WTC11 (cell line): ENCODE data around the gene GPR37L1. TPM values are rescaled to one million over a fixed set of nuclear protein-coding genes. Genes with fewer than 3 reads are reported as not detected.

Experiments used
- ATAC-seq: fragments of 200-7000 bp; cut with Tn5 transposase; 2 replicates; pipeline ENCODE4 v1.10.0; 2021; ENCODE audit warnings: mild to moderate bottlenecking, moderate library complexity
- CTCF ChIA-PET: fragments of 300-600 bp; sonication (Branson Sonifier 250); formaldehyde crosslinking; loops from one replicate; lab custom pipeline; 2021; ENCODE audit warnings: antibody characterized with exemption; lab: Charles Lee
- POLR2A ChIA-PET: fragments of 350-600 bp; sonication (Branson Sonifier 250); formaldehyde crosslinking; loops from one replicate; lab custom pipeline; 2021; ENCODE audit warnings: antibody characterized with exemption; lab: Charles Lee
- DNase-seq: peaks from one replicate; pipeline ENCODE4 v3.0.0; 2021; ENCODE audit warnings: low spot score
- H3K27ac Mint-ChIP-seq: 2 replicates; pipeline ENCODE4 v1.8.0; 2021; ENCODE audit warnings: mixed read lengths
- H3K27me3 Mint-ChIP-seq: 2 replicates; pipeline ENCODE4 v1.8.0; 2021; ENCODE audit warnings: low read depth, mild to moderate bottlenecking, moderate library complexity, mixed read lengths
- H3K36me3 Mint-ChIP-seq: 2 replicates; pipeline ENCODE4 v1.8.0; 2021; ENCODE audit warnings: mixed read lengths
- H3K4me1 Mint-ChIP-seq: 2 replicates; pipeline ENCODE4 v1.8.0; 2022; ENCODE audit warnings: mixed read lengths
- H3K4me3 Mint-ChIP-seq: 2 replicates; pipeline ENCODE4 v1.8.0; 2021; ENCODE audit warnings: mild to moderate bottlenecking, moderate library complexity, mixed read lengths
- H3K9me3 Mint-ChIP-seq: 2 replicates; pipeline ENCODE4 v1.8.0; 2021; ENCODE audit warnings: mixed read lengths
- AR ChIP-seq: fragments of 250-450 bp; sonication (Bioruptor Pico); IDR thresholded peaks from 2 replicates; pipeline ENCODE4 v1.9.0; 2021; ENCODE audit warnings: mild to moderate bottlenecking
- ATF6 ChIP-seq: sonication (generic); formaldehyde crosslinking; IDR thresholded peaks from 2 replicates; pipeline ENCODE4 v1.8.1; 2023; ENCODE audit warnings: mild to moderate bottlenecking, missing genetic modification reagents
- CBFB ChIP-seq: sonication (generic); formaldehyde crosslinking; IDR thresholded peaks from 2 replicates; pipeline ENCODE4 v1.8.1; 2022; ENCODE audit warnings: mild to moderate bottlenecking, low read depth, missing genetic modification reagents
- CREB1 ChIP-seq: sonication (generic); formaldehyde crosslinking; IDR thresholded peaks from 2 replicates; pipeline ENCODE4 v1.8.0; 2023; ENCODE audit warnings: mild to moderate bottlenecking, missing genetic modification reagents
- E2F1 ChIP-seq: sonication (generic); formaldehyde crosslinking; IDR thresholded peaks from 2 replicates; pipeline ENCODE4 v1.8.0; 2022; ENCODE audit warnings: mild to moderate bottlenecking, missing genetic modification reagents
- ELF4 ChIP-seq: sonication (generic); formaldehyde crosslinking; IDR thresholded peaks from 2 replicates; pipeline ENCODE4 v1.8.1; 2022; ENCODE audit warnings: low read depth, mild to moderate bottlenecking, moderate library complexity, missing genetic modification reagents
- GABPB1 ChIP-seq: sonication (generic); formaldehyde crosslinking; IDR thresholded peaks from 2 replicates; pipeline ENCODE4 v1.8.1; 2023; ENCODE audit warnings: mild to moderate bottlenecking, missing genetic modification reagents
- HMGA2 ChIP-seq: fragments of 250-450 bp; sonication (Bioruptor Pico); IDR thresholded peaks from 2 replicates; pipeline ENCODE4 v1.4.0; 2021; ENCODE audit warnings: mild to moderate bottlenecking, moderate library complexity
- JAZF1 ChIP-seq: fragments of 250-450 bp; sonication (Bioruptor Pico); IDR thresholded peaks from 2 replicates; pipeline ENCODE4 v1.9.0; 2021; ENCODE audit warnings: moderate library complexity, mild to moderate bottlenecking, inconsistent platforms
- JUN ChIP-seq: sonication (generic); formaldehyde crosslinking; IDR thresholded peaks from 2 replicates; pipeline ENCODE4 v1.8.0; 2023; ENCODE audit warnings: mild to moderate bottlenecking, missing genetic modification reagents
- NFYB ChIP-seq: sonication (generic); formaldehyde crosslinking; conservative IDR thresholded peaks from 2 replicates; pipeline ENCODE4 v1.8.0; 2022; ENCODE audit warnings: low read depth, missing genetic modification reagents
- PRRX2 ChIP-seq: fragments of 250-450 bp; sonication (Bioruptor Pico); IDR thresholded peaks from 2 replicates; pipeline ENCODE4 v1.8.0; 2021; ENCODE audit warnings: mild to moderate bottlenecking
- RORB ChIP-seq: fragments of 250-450 bp; sonication (Bioruptor Pico); IDR thresholded peaks from 2 replicates; pipeline ENCODE4 v1.9.0; 2021; ENCODE audit warnings: mild to moderate bottlenecking
- SOX15 ChIP-seq: fragments of 250-450 bp; sonication (Bioruptor Pico); IDR thresholded peaks from 2 replicates; pipeline ENCODE4 v1.9.0; 2021; ENCODE audit warnings: mild to moderate bottlenecking
- ZNF138 ChIP-seq: sonication (generic); formaldehyde crosslinking; conservative IDR thresholded peaks from 2 replicates; pipeline ENCODE4 v1.8.1; 2022; ENCODE audit warnings: mild to moderate bottlenecking, moderate library complexity, missing genetic modification reagents
- ZNF317 ChIP-seq: sonication (generic); formaldehyde crosslinking; IDR thresholded peaks from 2 replicates; pipeline ENCODE4 v1.8.1; 2023; ENCODE audit warnings: low read depth, mild to moderate bottlenecking, moderate library complexity, missing genetic modification reagents, borderline replicate concordance
- ZNF416 ChIP-seq: fragments of 250-450 bp; sonication (Bioruptor Pico); IDR thresholded peaks from 2 replicates; pipeline ENCODE4 v1.9.0; 2021; ENCODE audit warnings: mild to moderate bottlenecking, inconsistent platforms
- ZNF532 ChIP-seq: fragments of 250-450 bp; sonication (Bioruptor Pico); IDR thresholded peaks from 2 replicates; pipeline ENCODE4 v1.9.0; 2021; ENCODE audit warnings: mild to moderate bottlenecking, borderline replicate concordance
- total RNA-seq: library from RNA; stranded (reverse); gene quantifications from 3 replicates; pipeline ENCODE4 v1.2.3, GENCODE V29; 2021
- TF ChIP-seq, protein P1 (sequence below): fragments of 250-450 bp; sonication (Bioruptor Pico); conservative IDR thresholded peaks from 2 replicates; pipeline ENCODE4 v1.9.0; 2021; ENCODE audit warnings: mild to moderate bottlenecking
- TF ChIP-seq, protein P2 (sequence below): sonication (generic); formaldehyde crosslinking; IDR thresholded peaks from 2 replicates; pipeline ENCODE4 v1.8.0; 2022; ENCODE audit warnings: mild to moderate bottlenecking, missing genetic modification reagents
- TF ChIP-seq, protein P3 (sequence below): sonication (generic); formaldehyde crosslinking; IDR thresholded peaks from 2 replicates; pipeline ENCODE4 v1.8.0; 2023; ENCODE audit warnings: missing genetic modification reagents

The GPR37L1 gene
- total RNA-seq, 1 experiment from 2014 or later = 0.07 TPM

DNA sequence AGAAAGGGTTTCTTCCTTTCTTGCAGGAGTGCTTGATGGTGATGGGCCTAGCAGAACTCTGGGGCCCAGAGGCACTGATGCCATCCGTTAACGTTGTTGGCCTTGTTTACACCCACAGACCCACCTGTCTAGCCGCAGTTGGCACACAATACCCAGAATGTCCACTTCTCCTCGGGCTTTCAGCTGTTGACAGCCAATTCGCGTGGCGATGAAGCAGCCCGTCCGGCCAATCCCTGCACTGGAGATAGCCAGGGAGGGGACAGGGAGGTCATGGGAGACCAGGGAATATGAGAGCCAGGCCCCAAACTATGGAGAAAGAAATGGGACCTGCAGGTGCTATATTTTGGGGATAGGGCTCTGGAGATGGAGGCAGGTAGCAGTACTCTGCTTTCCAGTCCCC lies 27.5 kb downstream of the GPR37L1 start (continued):
- no peak for TF ChIP-seq ZNF532 (CRISPR knock-in tag)
- TF ChIP-seq ELF4 (CRISPR knock-in tag) = no peak
- TF ChIP-seq PRRX2 (CRISPR knock-in tag) = no peak
- TF ChIP-seq RORB (CRISPR knock-in tag) = no peak
- TF ChIP-seq, all 79 proteins: peak for 0

- no peak overlapping the region for H3K27ac Mint-ChIP-seq
- CTCF ChIA-PET = interaction anchor here (0.7 to 1.9 kb wide), 2 partner anchors 15 to 569 kb away, joined by 3 to 6 read pairs; no protein-coding TSS in a partner anchor
- POLR2A ChIA-PET = no interaction called here
Observed at GRCh38 chr1:202150602-202151001, 27.9 kb downstream of the GPR37L1 start.

More at GRCh38 chr1:202150602-202151001, 27.9 kb downstream of the GPR37L1 start:
- H3K36me3 Mint-ChIP-seq = no peaks in the 10 kb centered on the region
- H3K4me3 Mint-ChIP-seq = no peak overlapping the region
- H3K9me3 Mint-ChIP-seq = no peaks in the 10 kb centered on the region
- ATAC-seq (no peak), DNase-seq (no peak)
- TF ChIP-seq ZNF317 (CRISPR knock-in tag) (no peak), ATF6 (CRISPR knock-in tag) (no peak), E2F1 (CRISPR knock-in tag) (no peak), JAZF1 (CRISPR knock-in tag) (no peak), CREB1 (CRISPR knock-in tag) (no peak), JUN (CRISPR knock-in tag) (no peak), ELF4 (CRISPR knock-in tag) (no peak), GABPB1 (CRISPR knock-in tag) (no peak), AR (CRISPR knock-in tag) (no peak), SOX15 (no peak), NFYB (no peak), ZNF138 (CRISPR knock-in tag) (no peak), HMGA2 (no peak), CBFB (CRISPR knock-in tag) (no peak), ZNF416 (CRISPR knock-in tag) (no peak)
- TF ChIP-seq, protein P1, sequence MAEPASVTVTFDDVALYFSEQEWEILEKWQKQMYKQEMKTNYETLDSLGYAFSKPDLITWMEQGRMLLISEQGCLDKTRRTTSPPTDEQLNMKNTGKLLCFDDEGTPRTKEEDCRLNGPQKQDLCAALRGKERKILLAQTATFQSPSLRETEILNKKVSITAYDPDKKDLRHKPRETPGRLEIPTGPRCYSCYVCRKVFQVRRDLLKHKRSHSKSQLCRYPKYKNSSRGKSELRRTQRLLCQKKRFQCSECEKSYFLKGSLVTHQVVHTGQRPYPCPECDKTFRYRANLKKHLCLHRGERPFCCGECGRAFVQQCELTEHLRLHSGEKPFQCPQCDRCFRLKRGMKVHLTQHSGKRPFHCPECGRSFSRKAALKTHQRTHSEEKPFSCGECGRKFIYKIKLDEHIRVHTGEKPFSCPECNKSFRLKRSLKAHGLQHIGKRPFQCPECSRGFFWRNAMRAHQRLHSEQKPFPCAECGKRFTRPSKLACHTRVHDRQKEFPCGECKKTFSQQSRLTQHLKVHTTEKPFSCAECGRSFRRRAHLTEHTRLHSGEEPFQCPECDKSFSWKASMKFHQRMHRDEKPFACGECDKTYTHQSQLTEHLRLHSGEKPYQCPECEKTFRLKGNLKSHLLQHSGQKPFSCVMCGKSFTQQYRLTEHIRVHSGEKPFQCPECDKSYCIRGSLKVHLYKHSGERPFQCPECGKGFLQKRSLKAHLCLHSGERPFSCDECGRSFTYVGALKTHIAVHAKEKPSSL (CRISPR knock-in tag) = no peak
- TF ChIP-seq, protein P2, sequence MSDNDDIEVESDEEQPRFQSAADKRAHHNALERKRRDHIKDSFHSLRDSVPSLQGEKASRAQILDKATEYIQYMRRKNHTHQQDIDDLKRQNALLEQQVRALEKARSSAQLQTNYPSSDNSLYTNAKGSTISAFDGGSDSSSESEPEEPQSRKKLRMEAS (CRISPR knock-in tag) = no peak
- TF ChIP-seq, protein P3, sequence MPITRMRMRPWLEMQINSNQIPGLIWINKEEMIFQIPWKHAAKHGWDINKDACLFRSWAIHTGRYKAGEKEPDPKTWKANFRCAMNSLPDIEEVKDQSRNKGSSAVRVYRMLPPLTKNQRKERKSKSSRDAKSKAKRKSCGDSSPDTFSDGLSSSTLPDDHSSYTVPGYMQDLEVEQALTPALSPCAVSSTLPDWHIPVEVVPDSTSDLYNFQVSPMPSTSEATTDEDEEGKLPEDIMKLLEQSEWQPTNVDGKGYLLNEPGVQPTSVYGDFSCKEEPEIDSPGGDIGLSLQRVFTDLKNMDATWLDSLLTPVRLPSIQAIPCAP (CRISPR knock-in tag) = no peak
- H3K4me1 Mint-ChIP-seq = peaks cover 10% of the 10 kb centered on the region
- H3K27me3 Mint-ChIP-seq = peaks cover 2% of the 10 kb centered on the region
